Mesenchymal stem cell (in vitro differentiated cells and primary cell): Measurements from ENCODE around the gene CCDC137.
A peak's percentile ranks its signal among the peaks of the same experiment; 100 is the strongest.

Source experiments
- DNase-seq: peaks from one replicate; pipeline ENCODE4 v3.0.0-alpha.2; 2013
- H2AFZ ChIP-seq: one replicate; pipeline ENCODE4 v1.6.1; 2013; ENCODE audit warnings: low read depth, mild to moderate bottlenecking, control low read depth, inconsistent platforms, low read length, moderate library complexity
- H2AK5ac ChIP-seq: 2 replicates; pipeline ENCODE4 v1.6.1; 2013; ENCODE audit warnings: low read length, moderate library complexity, mild to moderate bottlenecking, inconsistent platforms; ENCODE audit not compliant: severe bottlenecking
- H2BK120ac ChIP-seq: one replicate; pipeline ENCODE4 v1.6.1; 2013; ENCODE audit warnings: low read depth, mild to moderate bottlenecking, inconsistent platforms, low read length, moderate library complexity
- H2BK12ac ChIP-seq, 2 experiments: one replicate each; pipeline ENCODE4 v1.6.1; 2013; ENCODE audit warnings: inconsistent platforms in 2 of 2, low read length in 2 of 2, mild to moderate bottlenecking in 2 of 2, moderate library complexity in 2 of 2, control low read depth in 1 of 2
- H2BK15ac ChIP-seq: one replicate; pipeline ENCODE4 v1.6.1; 2013; ENCODE audit warnings: mild to moderate bottlenecking, low read depth, inconsistent platforms; ENCODE audit not compliant: poor library complexity, severe bottlenecking
- H2BK5ac ChIP-seq: 2 replicates; pipeline ENCODE4 v1.6.1; 2013; ENCODE audit warnings: low read depth, mild to moderate bottlenecking, low read length, control low read depth, inconsistent platforms; ENCODE audit not compliant: poor library complexity, severe bottlenecking
- H3K14ac ChIP-seq, 2 experiments: one replicate each; pipeline ENCODE4 v1.6.1; 2013; ENCODE audit warnings: inconsistent platforms in 2 of 2, low read length in 2 of 2, control low read depth in 1 of 2, mild to moderate bottlenecking in 1 of 2, moderate library complexity in 1 of 2
- H3K18ac ChIP-seq, 2 experiments: one replicate each; pipeline ENCODE4 v1.6.1; 2013; ENCODE audit warnings: inconsistent platforms in 2 of 2, low read length in 2 of 2, control low read depth in 1 of 2, low read depth in 1 of 2, mild to moderate bottlenecking in 1 of 2
- H3K23ac ChIP-seq, 2 experiments: one replicate each; pipeline ENCODE4 v1.6.1; 2013; ENCODE audit warnings: inconsistent platforms in 2 of 2, low read length in 2 of 2, mild to moderate bottlenecking in 2 of 2, moderate library complexity in 2 of 2, control low read depth in 1 of 2
- H3K27ac ChIP-seq: 2 replicates; pipeline ENCODE4 v1.5.1; 2013; ENCODE audit warnings: mild to moderate bottlenecking, moderate library complexity, low read length, control low read depth, inconsistent platforms; ENCODE audit not compliant: poor library complexity, severe bottlenecking
- H3K27me3 ChIP-seq, 2 experiments: 2 replicates each; pipeline versions ENCODE4 v1.6.1 to v1.7.0; 2013; ENCODE audit warnings: low read length in 2 of 2, mild to moderate bottlenecking in 2 of 2, moderate library complexity in 2 of 2, control low read depth in 1 of 2, inconsistent platforms in 1 of 2; ENCODE audit not compliant: control insufficient read depth in 1 of 2, insufficient read depth in 1 of 2
- H3K36me3 ChIP-seq, 2 experiments: 2 replicates each; pipeline versions ENCODE4 v1.6.1 to v1.7.0; 2013; ENCODE audit warnings: low read length in 2 of 2, control low read depth in 1 of 2, inconsistent platforms in 1 of 2, low read depth in 1 of 2, mild to moderate bottlenecking in 1 of 2; ENCODE audit not compliant: insufficient read depth in 2 of 2, control insufficient read depth in 1 of 2
- H3K4ac ChIP-seq, 2 experiments: one replicate each; pipeline ENCODE4 v1.6.1; 2013; ENCODE audit warnings: inconsistent platforms in 2 of 2, low read length in 2 of 2, mild to moderate bottlenecking in 2 of 2, moderate library complexity in 2 of 2, control low read depth in 1 of 2, low read depth in 1 of 2
- H3K4me1 ChIP-seq: 2 replicates; pipeline ENCODE4 v1.6.1; 2013; ENCODE audit warnings: low read depth, low read length, control low read depth; ENCODE audit not compliant: control insufficient read depth, insufficient read depth
- H3K4me2 ChIP-seq: 2 replicates; pipeline ENCODE4 v1.6.1; 2013; ENCODE audit warnings: low read length, mild to moderate bottlenecking, inconsistent platforms; ENCODE audit not compliant: poor library complexity, severe bottlenecking
- H3K4me3 ChIP-seq, 2 experiments: 2 replicates each; pipeline versions ENCODE4 v1.5.1 to v1.7.0; 2013; ENCODE audit warnings: low read length in 2 of 2, mild to moderate bottlenecking in 2 of 2, control low read depth in 1 of 2, low read depth in 1 of 2; ENCODE audit not compliant: insufficient read depth in 1 of 2
- H3K79me1 ChIP-seq: replicated peaks from 2 replicates; pipeline ENCODE4 v1.6.1; 2013; ENCODE audit warnings: mild to moderate bottlenecking, control low read depth, low read length, inconsistent platforms; ENCODE audit not compliant: poor library complexity, severe bottlenecking
- H3K9ac ChIP-seq: 2 replicates; pipeline ENCODE4 v1.7.0; 2013; ENCODE audit warnings: mild to moderate bottlenecking, low read length, moderate library complexity
- H3K9me3 ChIP-seq: 2 replicates; pipeline ENCODE4 v1.7.0; 2013; ENCODE audit warnings: mild to moderate bottlenecking, low read length; ENCODE audit not compliant: control insufficient read depth
- H4K8ac ChIP-seq: one replicate; pipeline ENCODE4 v1.6.1; 2013; ENCODE audit warnings: inconsistent platforms, mild to moderate bottlenecking, low read length, moderate library complexity
- H4K91ac ChIP-seq: one replicate; pipeline ENCODE4 v1.6.1; 2013; ENCODE audit warnings: mild to moderate bottlenecking, low read length, inconsistent platforms
- WGBS: methylation state at CpG from one replicate; pipeline ENCODE4 v1.1.7; 2013; ENCODE audit warnings: mixed read lengths; 5-methylcytosine and 5-hydroxymethylcytosine counted together

Gene CCDC137

GRCh38 chr17:81630274-81630673, 36.3 kb upstream of the CCDC137 start:
- Histone ChIP-seq H3K9ac (no peak overlapping the region), H4K8ac (no peak overlapping the region), H3K4me2 (no peak overlapping the region), H2AK5ac (no peak overlapping the region), H3K27me3 (no peaks in the 10 kb centered on the region), H3K79me1 (peaks cover 8% of the 10 kb centered on the region), H3K4me3 (no peak overlapping the region), H3K9me3 (no peaks in the 10 kb centered on the region), H4K91ac (no peak overlapping the region), H2BK15ac (no peak overlapping the region), H3K27ac (no peak overlapping the region), H3K36me3 (peaks cover 45 to 52% of the 10 kb centered on the region in 2 experiments), H3K18ac (no peak overlapping the region), H2BK5ac (no peak overlapping the region), H3K14ac (no peak overlapping the region), H3K4ac (no peak overlapping the region), H3K23ac (no peak overlapping the region), H2BK12ac (no peak overlapping the region), H2BK120ac (no peak overlapping the region), H3K4me1 (peaks cover 12% of the 10 kb centered on the region), H2AFZ (no peak overlapping the region)
- 92% methylated on average over 8 of the region's 8 CpGs for WGBS
- no peak for DNase-seq

- H3K79me1 ChIP-seq: peaks cover 8% of the 10 kb centered on the region
- H2BK5ac ChIP-seq: no peak overlapping the region
- H3K4me1 ChIP-seq: peaks cover 15% of the 10 kb centered on the region
- no peak overlapping the region for H3K18ac ChIP-seq
- no peak for DNase-seq
- H3K27ac ChIP-seq: no peak overlapping the region
- H3K27me3 ChIP-seq: no peaks in the 10 kb centered on the region
- H4K8ac ChIP-seq: no peak overlapping the region
- H4K91ac ChIP-seq: no peak overlapping the region
- H2BK12ac ChIP-seq: no peak overlapping the region
- no peak overlapping the region for H2BK15ac ChIP-seq
- no peak overlapping the region for H3K4ac ChIP-seq
- H3K36me3 ChIP-seq: peaks cover 35 to 44% of the 10 kb centered on the region in 2 experiments
- no peak overlapping the region for H2AK5ac ChIP-seq
- H3K14ac ChIP-seq: no peak overlapping the region
- no peak overlapping the region for H3K23ac ChIP-seq
- no peaks in the 10 kb centered on the region for H3K9me3 ChIP-seq
- H3K4me3 ChIP-seq: no peak overlapping the region
- WGBS: 98% methylated on average over 7 of the region's 7 CpGs
- H2AFZ ChIP-seq: no peak overlapping the region
- H2BK120ac ChIP-seq: no peak overlapping the region
- H3K9ac ChIP-seq: no peak overlapping the region
- no peak overlapping the region for H3K4me2 ChIP-seq
These were observed 35.1 kb upstream of the CCDC137 start for GRCh38 chr17:81631482-81631881.

GRCh38 chr17:81635431-81635830, 31.1 kb upstream of the CCDC137 start:
- Histone ChIP-seq H3K23ac (no peak overlapping the region), H3K9me3 (no peaks in the 10 kb centered on the region), H2BK5ac (no peak overlapping the region), H3K27me3 (no peaks in the 10 kb centered on the region), H3K27ac (no peak overlapping the region), H4K8ac (no peak overlapping the region), H3K4me2 (peak overlapping the region; percentile 82), H2BK12ac (no peak overlapping the region), H4K91ac (no peak overlapping the region), H3K36me3 (peaks cover 7 to 10% of the 10 kb centered on the region in 2 experiments), H2AFZ (no peak overlapping the region), H3K4me3 (peak overlapping the region in 1 of 2 experiments; percentile 89), H2AK5ac (no peak overlapping the region), H3K18ac (no peak overlapping the region), H3K14ac (no peak overlapping the region), H2BK120ac (no peak overlapping the region), H3K9ac (peak overlapping the region; percentile 99), H2BK15ac (no peak overlapping the region), H3K4ac (no peak overlapping the region), H3K79me1 (peaks cover 2% of the 10 kb centered on the region), H3K4me1 (peaks cover 14% of the 10 kb centered on the region)
- WGBS: 95% methylated on average over 5 of the region's 5 CpGs
- DNase-seq: no peak

DNA sequence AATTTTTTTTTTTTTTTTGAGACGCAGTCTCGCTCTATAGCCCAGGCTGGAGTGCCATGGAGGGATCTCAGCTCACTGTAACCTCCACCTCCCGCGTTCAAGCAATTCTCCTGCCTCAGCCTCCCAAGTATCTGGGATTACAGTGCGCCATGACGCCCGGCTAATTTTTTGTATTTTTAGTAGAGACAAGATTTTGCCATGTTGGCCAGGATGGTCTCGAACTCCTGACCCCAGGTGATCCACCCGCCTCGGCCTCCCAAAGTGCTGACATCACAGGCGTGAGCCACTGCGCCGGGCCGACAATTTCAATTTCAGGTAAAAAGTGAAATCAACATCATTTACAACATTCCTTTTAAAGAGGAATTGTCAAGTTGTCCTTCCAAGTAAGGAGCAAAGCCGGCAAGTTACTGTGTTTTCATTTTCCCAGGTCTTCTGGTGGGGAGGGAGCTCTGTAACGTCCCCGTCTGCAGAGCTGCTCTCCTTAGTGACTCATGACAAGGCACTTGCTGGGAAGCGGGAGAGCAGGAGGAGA, 30.5 kb upstream of the CCDC137 start:
- 35% methylated on average over 14 of the region's 18 CpGs for WGBS
- peak overlapping the region; percentile 1 for H4K91ac ChIP-seq
- no peak overlapping the region for H2BK5ac ChIP-seq
- H3K4me2 ChIP-seq: peak overlapping the region; percentile 82
- peaks cover 12% of the 10 kb centered on the region for H3K4me1 ChIP-seq
- peak overlapping the region; percentile 99 for H3K9ac ChIP-seq
- no peak for DNase-seq
- H3K4ac ChIP-seq: peak overlapping the region in 1 of 2 experiments; percentile 74
- peak overlapping the region; percentile 75 to 89 for H3K4me3 ChIP-seq
- no peak overlapping the region for H2AFZ ChIP-seq
- no peaks in the 10 kb centered on the region for H3K27me3 ChIP-seq
- H3K23ac ChIP-seq: no peak overlapping the region
- H3K18ac ChIP-seq: peak overlapping the region in 1 of 2 experiments; percentile 52
- no peak overlapping the region for H2BK12ac ChIP-seq
- H3K27ac ChIP-seq: peak overlapping the region; percentile 92
- no peaks in the 10 kb centered on the region for H3K79me1 ChIP-seq
- H3K9me3 ChIP-seq: no peaks in the 10 kb centered on the region
- H3K14ac ChIP-seq: no peak overlapping the region
- no peak overlapping the region for H2BK15ac ChIP-seq
- no peak overlapping the region for H2BK120ac ChIP-seq
- no peak overlapping the region for H2AK5ac ChIP-seq
- H3K36me3 ChIP-seq: peaks cover 5 to 10% of the 10 kb centered on the region in 2 experiments
- no peak overlapping the region for H4K8ac ChIP-seq
